Ramos (cell line): Measurements from ENCODE around the gene SUGCT.

ENCODE experiments used
- in situ Hi-C: fragments of 300-500 bp; cut with MboI; formaldehyde crosslinking; loops from one replicate; pipeline ENCODE4 v1.14.3; 2022; ENCODE audit warnings: low sequenced_read_pairs; ENCODE audit not compliant: unreplicated experiment

SUGCT gene

GRCh38 chr7:40306596-40306995 is 171.8 kb downstream of the SUGCT start:
- in situ Hi-C loops: no loop called here

- in situ Hi-C loops: no loop called here
Observed at GRCh38 chr7:40310258-40310657, 175.5 kb downstream of the SUGCT start.

GRCh38 chr7:40311307-40311706 is 176.5 kb downstream of the SUGCT start:
- in situ Hi-C loops: no loop called here

- in situ Hi-C loops: no loop called here
Observed at GRCh38 chr7:40315277-40315676, 180.5 kb downstream of the SUGCT start.

GRCh38 chr7:40316176-40316575 is 181.4 kb downstream of the SUGCT start:
- in situ Hi-C loops: no loop called here

- in situ Hi-C loops: loop anchor here (25.0 kb wide), 1 partner anchor 1387 kb away; the partner anchor contains the start of gene INHBA
Observed at GRCh38 chr7:40324914-40325313, 190.1 kb downstream of the SUGCT start.

GRCh38 chr7:40327113-40327512 is 192.3 kb downstream of the SUGCT start:
- in situ Hi-C loops: loop anchor here (25.0 kb wide), 1 partner anchor 1385 kb away; the partner anchor contains the start of gene INHBA

GRCh38 chr7:40327873-40328272 is 193.1 kb downstream of the SUGCT start:
- in situ Hi-C loops: loop anchor here (25.0 kb wide), 1 partner anchor 1384 kb away; the partner anchor contains the start of gene INHBA

GRCh38 chr7:40329601-40330153 is 194.9 kb downstream of the SUGCT start:
- in situ Hi-C loops: loop anchor here (25.0 kb wide), 1 partner anchor 1383 kb away; the partner anchor contains the start of gene INHBA

- in situ Hi-C loops: loop anchor here (25.0 kb wide), 1 partner anchor 1382 kb away; the partner anchor contains the start of gene INHBA
Observed at GRCh38 chr7:40330408-40330807, 195.6 kb downstream of the SUGCT start.

- in situ Hi-C loops: loop anchor here (25.0 kb wide), 1 partner anchor 1380 kb away; the partner anchor contains the start of gene INHBA
Observed at GRCh38 chr7:40331915-40332314, 197.1 kb downstream of the SUGCT start.

- in situ Hi-C loops: loop anchor here (25.0 kb wide), 1 partner anchor 1380 kb away; the partner anchor contains the start of gene INHBA
Observed at GRCh38 chr7:40332516-40332915, 197.7 kb downstream of the SUGCT start.

- in situ Hi-C loops: loop anchor here (25.0 kb wide), 1 partner anchor 1370 kb away; the partner anchor contains the start of gene INHBA
Observed at GRCh38 chr7:40341836-40342235, 207.0 kb downstream of the SUGCT start.

GRCh38 chr7:40346554-40346953 is 211.7 kb downstream of the SUGCT start:
- in situ Hi-C loops: loop anchor here (25.0 kb wide), 1 partner anchor 1366 kb away; the partner anchor contains the start of gene INHBA

- in situ Hi-C loops: loop anchor here (25.0 kb wide), 1 partner anchor 1364 kb away; the partner anchor contains the start of gene INHBA
Observed at GRCh38 chr7:40348126-40348728, 213.4 kb downstream of the SUGCT start.

GRCh38 chr7:40350100-40350499 is 215.3 kb downstream of the SUGCT start:
- in situ Hi-C loops: no loop called here

GRCh38 chr7:40354711-40355110 is 219.9 kb downstream of the SUGCT start:
- in situ Hi-C loops: no loop called here

- in situ Hi-C loops: no loop called here
Observed at GRCh38 chr7:40356312-40356711, 221.5 kb downstream of the SUGCT start.

GRCh38 chr7:40356871-40357709 is 222.3 kb downstream of the SUGCT start:
- in situ Hi-C loops: no loop called here

GRCh38 chr7:40369641-40370277 is 235.0 kb downstream of the SUGCT start:
- in situ Hi-C loops: no loop called here
